ENCODE data around the gene TNNC1.

Gene TNNC1

DNA sequence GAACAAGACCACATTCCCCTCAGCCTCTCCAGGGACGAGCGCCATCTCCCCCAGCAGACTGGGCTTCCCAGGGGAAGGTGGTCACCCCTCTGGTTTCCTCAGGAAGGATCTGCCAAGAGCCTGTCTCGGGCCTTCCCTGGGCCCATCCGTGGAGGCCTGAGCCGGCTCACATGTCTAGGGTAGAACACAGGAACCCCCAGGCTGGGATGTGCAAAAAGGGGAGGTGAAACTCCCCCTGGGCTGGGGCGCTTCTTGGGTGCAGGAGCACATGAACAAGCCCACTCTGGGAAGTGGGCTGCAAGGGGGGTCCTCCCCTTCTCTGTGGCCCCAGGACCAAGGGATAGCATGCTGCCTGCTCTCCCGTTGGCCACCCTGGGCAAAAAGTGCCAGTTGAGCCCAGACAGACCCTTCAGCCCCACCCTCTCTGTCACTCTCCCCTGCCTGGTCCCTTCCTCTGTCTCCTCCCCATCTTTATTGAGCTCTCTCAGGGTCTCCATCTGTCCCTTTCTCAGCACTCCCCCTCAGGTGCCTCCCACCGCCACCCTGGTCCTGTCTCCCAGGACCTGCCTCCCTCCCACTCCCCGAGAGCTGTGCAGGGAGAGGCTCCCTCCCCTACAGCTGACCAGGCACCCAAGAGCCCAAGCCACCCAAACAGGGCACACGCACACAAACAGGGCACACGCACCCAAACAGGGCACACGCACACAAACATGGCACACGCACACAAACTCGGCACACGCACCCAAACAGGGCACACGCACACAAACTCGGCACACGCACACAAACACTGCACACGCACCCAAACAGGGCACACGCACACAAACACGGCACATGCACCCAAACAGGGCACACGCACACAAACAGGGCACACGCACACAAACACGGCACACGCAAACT is 9.8 kb downstream of the TNNC1 start:
- no peak for DNase-seq (ENCODE audit: low read depth in 2 of 2)

DNA sequence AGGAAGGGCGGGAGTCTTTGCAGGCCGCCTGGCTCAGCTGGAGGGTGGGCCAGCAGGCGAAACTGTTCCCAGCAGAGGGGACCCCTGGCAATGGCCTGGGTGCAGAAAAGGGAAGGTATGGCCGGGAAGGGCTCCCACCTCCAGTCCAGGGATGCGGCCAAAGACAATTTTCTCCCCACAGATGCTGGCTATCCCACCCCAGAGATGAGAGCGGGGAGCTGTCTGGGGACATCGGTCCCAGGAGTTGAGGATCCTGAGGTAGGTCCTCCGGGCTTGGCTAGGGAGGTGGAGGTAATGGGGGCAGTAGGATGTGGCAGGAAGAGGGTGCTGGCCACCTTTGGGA is 10.6 kb downstream of the TNNC1 start:
- no peak for DNase-seq (ENCODE audit: low read depth in 2 of 2)

DNA sequence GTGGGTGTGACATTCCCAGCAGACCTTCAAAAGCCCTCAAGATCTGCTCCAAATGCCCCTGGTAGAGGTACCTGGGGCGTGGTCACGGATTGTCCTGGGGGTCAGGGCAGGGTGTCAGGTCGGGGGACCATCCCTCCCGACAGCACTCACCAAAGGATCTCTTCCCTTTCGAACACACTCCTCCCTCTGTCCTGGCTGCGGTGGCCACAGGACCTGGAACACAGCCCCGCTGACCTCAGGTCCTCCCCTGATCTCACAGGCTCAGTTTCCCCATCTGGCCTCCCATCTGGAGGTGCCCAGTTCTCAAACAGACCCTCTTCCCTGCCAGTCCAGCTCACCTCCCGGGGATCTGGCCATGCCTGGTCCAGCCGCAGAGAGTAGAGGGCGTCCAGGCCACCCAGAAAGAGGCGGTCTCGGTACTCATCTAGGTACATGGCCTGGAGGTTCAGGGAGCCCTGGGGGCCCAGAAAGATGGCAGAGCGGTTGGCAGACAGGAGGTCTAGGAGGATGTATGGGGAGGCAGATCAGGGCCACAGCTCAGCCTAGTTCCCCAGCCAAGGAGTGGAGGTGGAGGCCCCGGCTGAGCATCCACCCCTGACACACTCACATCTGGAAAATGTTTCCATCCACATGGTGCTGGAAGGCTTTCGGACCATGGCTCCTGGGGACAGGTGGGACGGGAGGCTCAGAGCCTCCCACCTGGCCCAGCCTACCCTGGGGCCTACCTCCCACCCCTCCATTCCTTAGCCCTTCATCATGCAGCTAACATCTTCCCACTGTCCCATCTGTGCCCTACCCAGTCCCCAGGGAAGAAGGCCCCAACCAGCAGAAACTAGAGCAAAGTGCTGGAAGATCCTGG is 11.2 kb downstream of the TNNC1 start:
- no peak for DNase-seq (ENCODE audit: low read depth in 2 of 2)

DNA sequence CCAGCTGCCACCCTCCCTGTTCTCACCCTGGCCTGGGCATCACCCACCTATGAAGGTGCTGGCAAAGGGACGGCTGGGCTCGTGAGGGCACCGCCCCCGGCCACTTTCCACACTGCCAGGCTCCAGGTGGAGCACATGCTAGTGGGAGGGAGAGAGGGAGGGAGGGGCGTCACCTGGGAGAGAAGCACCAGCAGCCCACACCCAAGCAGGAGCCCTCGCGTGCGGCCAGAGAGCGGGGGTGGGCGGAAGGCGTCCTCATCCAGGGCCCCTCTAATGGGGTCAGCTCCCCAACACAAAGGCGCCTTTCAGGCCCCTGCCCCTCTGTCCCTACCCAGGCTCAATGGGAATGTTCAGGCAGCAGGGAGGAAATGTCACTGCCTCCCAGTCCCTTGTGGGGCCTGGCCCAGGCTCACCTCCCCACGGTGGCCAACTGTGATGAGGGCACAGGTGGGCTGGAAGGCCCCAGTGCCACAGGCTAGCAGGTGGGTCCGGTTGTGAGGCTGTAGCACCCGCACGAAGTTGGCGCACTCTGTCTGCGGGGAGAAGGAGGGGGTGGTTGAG is 12.0 kb downstream of the TNNC1 start:
- DNase-seq (ENCODE audit: low read depth in 2 of 2) = no peak

DNA sequence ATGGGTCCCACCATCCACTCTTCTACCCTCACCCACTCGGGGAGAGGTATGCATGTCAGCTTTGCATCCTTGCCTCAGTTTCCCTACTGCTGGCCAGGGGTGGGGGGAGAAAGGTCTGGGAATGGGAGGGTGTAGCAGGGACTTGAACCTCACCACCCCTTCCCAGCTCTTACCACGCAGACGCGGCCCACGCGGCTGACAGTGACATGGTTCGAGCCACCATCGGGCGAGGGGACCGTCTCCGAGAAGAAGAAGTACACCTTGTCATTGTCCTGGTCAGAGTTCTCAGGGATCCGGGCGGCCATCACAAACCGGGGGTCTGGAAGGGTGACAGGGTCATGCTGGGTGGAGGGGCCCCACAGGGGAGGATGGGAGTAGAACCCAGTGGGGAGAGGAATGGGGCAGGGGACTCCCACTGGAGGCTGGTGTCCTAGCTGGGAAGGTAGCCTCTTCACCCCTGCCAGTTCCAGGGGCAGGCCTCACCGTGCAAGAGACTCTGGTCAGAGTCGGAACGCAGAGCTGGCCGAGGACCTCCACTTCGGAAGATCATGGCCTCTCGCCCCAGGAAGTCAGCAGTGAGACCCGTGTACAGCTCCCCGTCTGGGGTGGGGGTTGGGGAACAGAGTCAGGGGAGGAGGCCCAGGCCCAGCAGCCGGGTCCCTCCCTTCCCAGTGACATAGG is 12.6 kb downstream of the TNNC1 start:
- no peak for DNase-seq (ENCODE audit: low read depth in 2 of 2)

DNA sequence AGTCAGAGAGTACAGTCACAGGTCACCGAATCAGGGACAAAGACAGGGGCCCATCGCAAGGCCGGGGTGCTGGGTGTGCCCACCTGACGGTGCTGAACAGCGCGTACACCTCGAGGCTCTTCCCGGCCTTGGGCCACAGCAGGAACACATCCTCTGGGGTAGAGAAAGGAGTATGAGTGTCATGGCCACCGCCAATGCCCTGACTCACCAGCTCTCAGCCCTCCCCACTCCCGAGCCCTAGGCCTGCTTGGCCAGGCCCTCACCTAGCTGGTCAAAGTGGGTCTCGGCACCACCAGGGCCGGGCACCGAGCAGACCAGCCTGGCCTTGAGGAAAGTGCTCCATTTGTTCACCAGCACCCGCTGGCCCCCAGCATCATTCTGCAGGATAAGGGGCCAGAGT is 13.2 kb downstream of the TNNC1 start:
- no peak for DNase-seq (ENCODE audit: low read depth in 2 of 2)

DNA sequence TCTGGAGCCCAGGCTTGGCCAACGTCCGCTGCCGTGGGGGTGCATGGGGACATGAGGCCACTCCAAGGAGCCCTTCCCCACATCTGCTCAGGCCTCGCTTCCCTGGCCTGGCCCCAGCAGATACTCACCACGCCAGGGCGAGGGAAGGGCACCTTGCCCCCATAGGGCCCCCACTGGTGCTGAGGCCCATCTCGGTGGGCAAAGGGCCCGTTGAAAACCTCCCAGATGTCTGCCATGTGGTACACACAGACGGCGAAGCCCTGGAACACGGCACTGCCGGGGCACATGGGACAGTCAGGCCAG is 13.6 kb downstream of the TNNC1 start:
- no peak for DNase-seq (ENCODE audit: low read depth in 2 of 2)

DNA sequence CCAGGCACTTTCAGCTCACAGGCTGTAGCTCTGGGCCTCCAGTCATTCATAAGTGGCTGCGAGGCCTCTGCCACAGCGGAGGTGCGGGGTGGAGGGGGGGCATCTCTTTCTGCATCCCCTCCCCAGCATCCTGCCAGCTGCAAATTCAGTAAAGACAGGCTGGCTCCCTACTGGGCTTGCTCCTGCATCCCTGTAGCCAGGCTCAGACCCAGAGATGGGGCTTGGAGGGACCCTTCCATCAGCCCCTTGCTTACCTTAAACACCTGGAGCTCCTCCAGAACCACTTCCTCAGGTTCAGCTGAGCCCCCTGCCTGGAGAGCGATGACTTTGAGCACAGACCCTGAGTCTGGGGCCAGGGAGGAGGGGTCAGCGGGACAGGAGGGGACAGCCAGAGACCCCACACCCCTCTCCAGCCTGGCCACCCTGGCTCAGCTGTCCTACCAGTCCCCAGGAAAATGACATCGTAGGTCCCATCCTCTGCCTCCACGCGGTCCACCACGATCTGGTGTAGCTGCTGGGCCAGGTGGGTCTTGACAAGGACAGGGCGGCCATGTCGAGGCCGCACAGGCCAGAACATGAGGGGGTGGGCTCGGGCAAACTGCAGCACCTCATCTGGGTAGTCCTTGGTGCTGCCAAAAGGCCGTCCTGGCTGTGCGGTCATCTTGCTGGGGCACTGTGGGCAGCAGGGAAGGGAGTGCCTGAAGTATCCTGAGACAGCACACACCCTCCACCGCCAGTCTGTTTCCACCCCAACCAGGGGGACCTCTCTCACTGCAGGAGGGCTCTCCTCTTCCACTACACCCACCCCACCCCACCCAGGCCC is 14.2 kb downstream of the TNNC1 start:
- DNase-seq (ENCODE audit: low read depth in 2 of 2) = no peak

GRCh38 chr3:52438579-52439425 is 15.0 kb downstream of the TNNC1 start:
- no peak for DNase-seq (ENCODE audit: low read depth in 2 of 2)

- no peak for DNase-seq (ENCODE audit: low read depth in 2 of 2)
These were observed 15.8 kb downstream of the TNNC1 start for GRCh38 chr3:52438104-52438376.

DNA sequence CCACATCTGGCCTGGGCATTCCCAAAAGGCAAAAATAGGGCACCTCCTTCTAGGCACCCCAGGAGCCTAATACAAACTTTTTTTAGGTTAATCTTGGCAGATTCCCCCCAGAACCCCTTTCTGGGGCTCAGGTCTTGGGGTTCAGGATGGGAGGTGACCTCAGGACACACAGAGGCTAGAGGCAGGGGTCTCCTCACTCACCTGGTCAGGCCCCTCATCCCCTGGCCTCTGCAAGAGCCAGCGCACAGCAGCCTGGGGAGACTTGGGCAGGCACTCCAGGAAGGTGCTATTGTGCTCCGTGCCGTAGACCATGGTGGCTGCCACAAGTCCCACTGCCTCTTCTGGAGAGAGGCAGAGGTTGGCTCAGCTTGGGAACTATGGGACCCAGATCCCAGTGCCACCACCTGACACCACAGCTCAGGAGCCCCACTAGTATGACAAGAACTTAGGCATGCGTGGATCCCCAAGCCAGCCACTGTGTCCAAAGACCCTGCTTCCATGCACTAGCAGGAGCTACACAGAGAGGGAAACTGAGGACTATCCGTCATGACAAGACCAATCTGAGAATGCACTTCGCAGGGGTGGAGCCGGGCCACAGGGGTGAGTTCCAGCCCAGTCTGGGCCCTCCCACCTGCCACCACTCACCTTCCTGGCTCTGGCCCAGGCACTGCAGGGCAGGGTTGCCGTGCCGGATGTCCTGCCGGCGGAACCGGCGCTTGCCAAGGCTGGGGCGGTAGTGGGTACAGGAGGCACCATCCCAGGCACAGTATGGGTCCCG is 16.3 kb downstream of the TNNC1 start:
- DNase-seq (ENCODE audit: low read depth in 2 of 2) = no peak

DNA sequence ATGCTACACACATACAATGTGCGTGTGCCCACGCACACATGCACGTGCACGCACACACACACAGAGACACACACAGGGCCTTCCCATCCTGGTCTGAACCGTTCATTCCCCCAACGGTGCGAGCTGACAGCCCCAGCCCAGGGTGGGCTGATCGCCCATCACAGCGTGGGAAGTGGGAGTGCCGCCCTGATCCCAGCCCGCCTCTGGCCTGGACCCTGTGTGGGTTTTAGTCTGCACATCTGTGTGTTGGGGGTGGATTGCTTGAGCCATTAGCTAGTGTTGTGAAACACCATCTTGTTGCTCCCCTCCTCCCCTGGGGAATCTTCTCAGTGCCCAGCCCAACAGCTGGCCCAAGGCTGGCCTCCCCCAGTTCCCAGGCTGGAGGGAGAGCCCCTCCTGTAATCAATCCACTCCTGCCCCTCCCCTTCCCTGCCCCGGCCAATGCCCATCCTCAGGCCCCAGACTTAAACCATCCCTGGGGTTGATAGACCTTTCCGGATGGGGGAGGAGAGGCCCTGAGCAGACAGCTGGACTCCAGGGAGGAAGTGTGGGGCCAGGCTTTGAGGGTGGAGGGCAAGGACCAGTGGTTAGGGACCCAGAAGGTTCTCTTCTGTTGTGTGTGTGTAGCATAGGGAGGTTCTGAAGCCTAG is 17.2 kb downstream of the TNNC1 start:
- DNase-seq (ENCODE audit: low read depth in 2 of 2) = no peak

DNA sequence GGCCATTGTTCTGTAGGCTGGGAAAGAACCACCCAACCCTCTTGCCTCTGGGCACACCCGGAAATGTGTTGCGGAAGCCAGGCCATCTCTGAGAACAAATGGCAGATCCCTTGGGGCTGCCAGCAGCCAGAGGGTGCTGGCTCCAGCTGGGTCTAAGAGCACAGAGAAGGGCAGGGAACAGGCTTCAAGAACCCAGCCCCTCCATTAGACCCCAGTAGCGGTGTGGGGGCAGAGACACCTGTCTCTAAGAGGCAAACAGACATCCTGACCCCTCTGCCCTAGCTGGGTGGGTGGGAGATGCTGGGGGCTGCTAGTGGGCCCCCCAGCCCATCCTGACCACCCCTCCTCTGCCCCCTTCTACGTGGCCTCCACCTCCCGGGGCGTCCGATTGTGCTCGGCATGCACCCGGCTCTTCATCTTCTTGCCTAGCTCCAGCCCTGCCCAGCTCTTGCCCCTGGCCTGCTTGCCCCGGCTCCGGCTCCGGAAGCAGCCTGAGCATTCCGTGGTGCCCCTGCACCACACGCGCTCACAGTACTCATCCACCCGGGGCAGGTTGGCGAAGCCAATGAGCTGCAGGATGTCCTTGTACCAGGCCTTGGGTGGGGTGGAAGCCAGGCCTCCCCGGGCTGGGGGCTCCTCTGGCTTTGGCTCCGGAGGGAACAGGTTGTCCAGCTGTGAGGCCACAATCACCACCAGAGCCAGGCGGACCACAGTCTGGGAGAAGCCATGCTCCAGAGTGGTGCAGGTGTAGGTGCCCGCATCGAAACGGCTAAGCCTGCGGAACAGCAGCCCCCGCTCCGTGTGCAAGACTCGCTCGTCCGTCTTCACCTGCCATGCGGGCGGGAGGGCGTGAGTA is 18.4 kb downstream of the TNNC1 start:
- no peak for DNase-seq (ENCODE audit: low read depth in 2 of 2)

DNA sequence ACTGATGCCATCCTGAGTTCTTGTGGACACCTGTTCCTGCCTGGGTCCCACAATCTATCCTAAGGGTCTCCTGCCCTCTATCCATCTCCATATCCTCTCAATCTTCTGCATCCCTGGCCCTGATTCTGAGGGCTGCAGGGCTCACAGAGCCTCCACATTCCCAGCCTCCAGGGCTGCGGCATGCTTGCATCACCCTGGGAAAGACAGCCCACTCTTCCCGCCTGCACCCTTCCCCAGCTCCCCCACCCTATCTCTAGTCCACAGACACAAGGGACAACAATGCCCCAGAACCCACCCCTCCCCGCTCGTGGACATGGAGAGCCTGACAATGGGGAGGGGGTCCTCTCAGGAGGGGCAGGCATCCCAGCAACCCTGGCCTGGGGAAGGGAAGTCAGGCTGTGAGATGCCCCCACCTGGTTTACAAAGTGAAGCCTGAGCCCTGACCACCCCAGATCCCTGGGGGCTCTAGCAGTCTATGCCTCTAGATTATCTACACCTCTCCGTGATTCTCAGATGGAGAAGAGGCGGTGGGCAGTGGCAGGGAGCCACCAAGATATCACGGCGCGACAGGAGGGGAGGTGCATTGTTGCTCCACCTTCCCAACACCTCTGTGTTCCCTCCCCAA is 19.2 kb downstream of the TNNC1 start:
- no peak for DNase-seq (ENCODE audit: low read depth in 2 of 2)

DNA sequence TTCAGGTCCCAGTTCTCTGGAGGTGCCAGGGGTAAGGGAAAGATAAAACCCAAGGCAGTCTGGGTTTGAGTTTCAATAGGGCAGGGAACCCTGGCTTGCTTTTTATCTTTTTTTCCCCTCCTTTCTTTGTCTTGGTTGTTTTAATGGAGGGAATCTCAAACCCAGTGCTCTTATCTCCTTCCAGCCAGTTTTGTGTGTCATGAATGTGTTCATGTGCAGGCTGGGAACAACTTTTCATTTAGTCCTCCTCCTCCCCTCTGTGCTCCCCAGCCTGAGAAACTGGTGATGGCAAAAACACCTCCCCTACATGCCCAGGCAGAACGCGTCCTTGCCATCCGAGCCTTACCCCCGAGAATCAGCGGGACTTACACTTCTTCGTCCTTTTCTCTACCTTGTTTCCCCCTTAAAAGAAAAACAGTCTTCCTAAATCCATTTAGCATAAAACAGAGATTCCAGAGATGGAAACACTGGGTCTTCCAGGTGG is 19.8 kb downstream of the TNNC1 start:
- DNase-seq (ENCODE audit: low read depth in 2 of 2) = no peak

DNA sequence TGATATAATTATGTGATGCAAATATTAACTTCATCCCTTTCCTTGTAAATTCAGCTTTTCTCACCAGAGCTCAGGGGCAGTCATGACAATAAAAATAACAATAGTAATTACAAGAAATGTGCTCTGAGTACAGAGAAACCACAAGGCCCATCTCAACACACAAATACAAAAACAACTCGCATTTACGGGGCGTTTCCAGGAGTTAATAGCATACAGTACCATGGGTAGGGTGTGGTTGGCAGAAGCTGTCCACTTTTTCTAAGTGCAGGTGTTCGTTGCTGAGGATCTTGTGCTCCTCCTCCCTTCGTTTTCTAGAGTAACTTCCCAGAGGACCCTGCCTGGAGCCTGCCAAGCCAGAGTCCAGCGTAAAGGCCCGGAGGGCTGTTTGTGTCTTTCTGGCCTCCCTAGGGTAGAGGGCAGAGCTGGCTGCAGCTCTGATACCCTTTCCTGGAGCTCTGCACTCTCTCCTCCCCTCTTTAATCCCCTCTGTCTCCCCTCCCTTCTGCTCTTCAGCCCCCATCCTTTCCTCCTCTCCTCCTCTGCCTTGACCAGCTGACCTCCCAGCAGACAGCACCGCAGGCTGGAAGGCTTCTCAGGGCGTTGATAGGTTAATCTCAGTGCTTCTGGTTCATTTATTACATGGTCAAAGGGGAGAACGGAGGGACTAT is 20.4 kb downstream of the TNNC1 start:
- DNase-seq (ENCODE audit: low read depth in 2 of 2) = no peak

DNA sequence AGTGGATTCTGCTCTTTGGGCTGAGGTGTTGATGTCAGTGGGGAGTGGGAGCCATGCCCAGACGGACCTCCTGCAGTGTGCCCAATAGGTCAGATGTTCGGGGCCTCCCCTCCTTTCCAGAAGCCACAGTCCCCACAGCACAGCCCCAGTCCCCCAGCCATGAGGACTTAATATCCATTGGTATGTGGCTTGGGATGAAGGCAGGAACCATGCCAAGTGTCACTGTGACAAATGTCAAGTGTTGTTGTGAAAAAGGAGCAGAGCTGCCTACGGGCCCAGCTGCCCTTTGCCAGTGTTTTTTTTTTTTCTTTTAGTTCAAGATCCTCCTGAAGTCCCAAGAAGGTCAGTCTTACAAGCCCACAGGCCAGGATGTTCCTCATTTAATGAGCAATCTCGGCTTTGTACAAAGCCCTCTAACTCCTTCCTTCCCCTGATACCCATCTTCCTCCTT is 21.1 kb downstream of the TNNC1 start:
- DNase-seq (ENCODE audit: low read depth in 2 of 2) = no peak

Measured in stimulated activated CD8-positive, alpha-beta memory T cell treated with anti-CD3 and anti-CD28 coated beads, Interleukin-7, amount 100 ng/mL, for 1 hour (primary cell).